Right cardiac atrium (tissue), 5 donors: ENCODE results near the gene CEND1. TPM values are rescaled to one million over a fixed set of nuclear protein-coding genes. Genes with fewer than 3 reads are reported as not detected.

Experiments used
- ATAC-seq, 2 donors: fragments of 200-7000 bp; cut with Tn5 transposase; one replicate each; pipeline versions ENCODE4 v1.8.0 to v1.9.1; 2020; ENCODE audit warnings: moderate library complexity in 2 of 2, mild to moderate bottlenecking in 1 of 2
- DNase-seq, 3 donors: peaks; one replicate each; pipeline ENCODE4 v3.0.0-alpha.2; 2020
- H3K27ac ChIP-seq: one replicate; pipeline ENCODE4 v1.5.1; 2013; ENCODE audit warnings: mild to moderate bottlenecking, low read length, control low read depth, moderate library complexity
- H3K27me3 ChIP-seq: one replicate; pipeline ENCODE4 v1.6.1; 2013; ENCODE audit not compliant: control insufficient read depth, insufficient read depth
- H3K4me1 ChIP-seq: one replicate; pipeline ENCODE4 v1.6.1; 2013; ENCODE audit warnings: low read length; ENCODE audit not compliant: control insufficient read depth, insufficient read depth
- H3K4me3 ChIP-seq: one replicate; pipeline ENCODE4 v1.5.1; 2013; ENCODE audit warnings: low read length, control low read depth
- H3K9me3 ChIP-seq: one replicate; pipeline ENCODE4 v1.6.1; 2013; ENCODE audit warnings: low read length; ENCODE audit not compliant: control insufficient read depth
- WGBS: extraction: QIAGEN DNeasy Blood & Tissue Kit; methylation state at CpG from one replicate; pipeline ENCODE4 v1.1.7; 2013; 5-methylcytosine and 5-hydroxymethylcytosine counted together
- intact Hi-C, 4 donors: fragments of 100-400 bp; cut with DNase I; formaldehyde crosslinking; loops; one replicate each; pipeline versions ENCODE4 v1.11.0 to v1.14.0; 2022 to 2023
- polyA plus RNA-seq: library from polyadenylated mRNA; stranded (reverse); fragments of 200-250 nt; gene quantifications from one replicate; pipeline ENCODE4 v1.2.3, GENCODE V29; 2013
- total RNA-seq, 4 donors: library from RNA; stranded (reverse); fragmentation: NEBNext Ultra II Directional; extraction: Animal tissue kit (Norgen Biotek cat#: 25700); gene quantifications; one replicate each; pipeline ENCODE4 v1.2.1, GENCODE V29; 2021
- donor health status: healthy with polysubstance abuse.
- donor health status: DM: no; HTN: yes; CAD: no.
- donor health status: DM: no; HTN: no; CAD: no.
- donor health status: DM: no; HTN: yes; CAD: no; lungs with severe emphysema.
- donor health status: DM: yes; HTN: yes; CAD: no.

CEND1 gene
- total and polyA plus RNA-seq, 5 donors = 0.15 to 0.59 (median 0.33) TPM; not detected in 1

DNA sequence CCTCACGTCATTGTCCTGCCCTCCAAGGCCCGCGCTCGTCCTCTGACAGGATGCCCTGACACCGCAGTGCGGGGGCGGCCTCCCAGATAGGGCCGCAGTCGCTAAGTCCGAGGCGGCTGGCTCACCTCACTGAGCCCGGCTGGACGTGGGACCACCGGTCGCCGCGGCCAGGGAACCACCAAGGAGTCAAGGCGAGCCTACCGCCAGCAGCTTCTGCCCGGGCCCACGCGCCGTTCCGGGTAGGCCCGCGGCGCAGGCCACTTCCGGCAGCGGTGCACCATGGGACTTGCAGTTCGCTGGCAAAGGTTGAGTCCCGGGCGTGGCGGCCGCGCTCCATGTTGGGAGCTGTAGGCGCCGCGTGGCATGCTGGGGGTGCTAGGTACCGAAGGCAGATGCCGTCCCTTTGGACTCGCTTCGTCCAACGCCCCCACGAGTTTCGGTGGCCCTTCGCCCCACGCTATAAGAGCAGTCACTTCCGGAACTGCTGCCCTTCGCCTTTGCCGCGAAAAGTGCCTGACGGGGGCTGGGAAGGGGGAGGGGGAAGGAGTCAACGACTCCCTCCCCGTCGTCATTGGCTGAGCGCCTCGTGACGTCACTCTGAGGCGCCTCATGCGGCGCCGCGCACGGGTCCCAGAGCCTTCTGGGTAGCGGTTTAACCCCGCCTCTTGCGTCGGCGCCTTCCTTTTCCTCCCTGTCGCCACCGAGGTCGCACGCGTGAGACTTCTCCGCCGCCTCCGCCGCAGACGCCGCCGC lies 19.6 kb upstream of the CEND1 start, which contains the start of gene RPLP2:
RPLP2 (plus strand) TSS at position 681 of the 753 bp plus-strand sequence. CDS start 268 bp downstream, outside the sequence.
- Histone ChIP-seq H3K4me3 (peak within 1 kb of the TSS; percentile 90), H3K9me3 (no peaks in the 10 kb centered on the region), H3K27me3 (no peaks in the 10 kb centered on the region), H3K27ac (peak within 1 kb of the TSS; percentile 93), H3K4me1 (peaks cover 1% of the 10 kb centered on the region)
- ATAC-seq (peak; percentile 91 to 94), DNase-seq (peak; percentile 98 to 100 (median 99))
- under 1% methylated on average over 81 of the region's 81 CpGs for WGBS
- intact Hi-C loops = no loop called here

DNA sequence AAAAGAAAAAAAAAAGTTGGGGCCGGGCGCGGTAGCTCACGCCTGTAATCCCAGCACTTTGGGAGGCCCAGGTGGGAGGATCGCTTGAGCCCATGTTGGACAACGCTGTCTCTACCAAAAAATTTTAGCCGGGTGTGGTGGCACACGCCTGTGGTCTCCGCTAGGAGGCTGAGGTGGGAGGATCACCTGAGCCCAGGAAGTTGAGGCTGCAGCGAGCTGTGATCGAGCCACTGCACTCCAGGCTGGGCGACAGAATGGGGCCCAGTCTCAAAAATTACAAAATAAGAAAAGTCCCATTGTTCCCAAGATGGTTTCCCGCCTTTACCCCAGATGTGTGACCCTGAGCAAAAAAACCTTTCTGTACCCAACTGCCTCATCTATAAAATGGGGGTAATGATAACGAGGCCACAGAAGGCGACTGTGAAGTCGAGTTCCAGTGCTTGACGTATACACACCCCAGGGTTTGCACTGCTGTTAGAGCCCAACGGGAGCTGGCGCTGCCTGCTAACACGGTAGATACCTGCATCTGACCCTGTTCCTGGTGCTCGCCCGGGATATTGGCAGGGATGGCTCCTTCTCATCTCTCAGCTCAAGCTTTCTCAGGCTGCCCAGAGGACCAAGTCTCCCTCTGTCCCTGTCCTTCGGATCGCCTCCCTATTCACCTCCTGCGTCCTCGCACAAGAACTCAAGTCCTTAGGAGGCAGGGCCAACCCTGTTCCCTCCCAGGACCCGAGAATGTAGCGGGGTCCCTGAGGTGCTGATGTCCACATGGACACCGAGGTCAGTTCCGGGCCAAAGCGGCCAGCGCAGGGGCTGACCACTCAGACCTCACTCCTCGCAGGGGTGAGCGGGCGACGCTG lies 18.8 kb upstream of the CEND1 start:
- peak overlapping the region; percentile 93 for H3K27ac ChIP-seq
- WGBS = 30% methylated on average over 36 of the region's 36 CpGs
- intact Hi-C loops = no loop called here
- peak overlapping the region; percentile 90 for H3K4me3 ChIP-seq
- H3K9me3 ChIP-seq = no peaks in the 10 kb centered on the region
- H3K27me3 ChIP-seq = no peaks in the 10 kb centered on the region
- DNase-seq = peak in 1 of 3 donors; percentile 90
- H3K4me1 ChIP-seq = peaks cover 3% of the 10 kb centered on the region
- peak in 1 of 2 donors; percentile 78 for ATAC-seq

DNA sequence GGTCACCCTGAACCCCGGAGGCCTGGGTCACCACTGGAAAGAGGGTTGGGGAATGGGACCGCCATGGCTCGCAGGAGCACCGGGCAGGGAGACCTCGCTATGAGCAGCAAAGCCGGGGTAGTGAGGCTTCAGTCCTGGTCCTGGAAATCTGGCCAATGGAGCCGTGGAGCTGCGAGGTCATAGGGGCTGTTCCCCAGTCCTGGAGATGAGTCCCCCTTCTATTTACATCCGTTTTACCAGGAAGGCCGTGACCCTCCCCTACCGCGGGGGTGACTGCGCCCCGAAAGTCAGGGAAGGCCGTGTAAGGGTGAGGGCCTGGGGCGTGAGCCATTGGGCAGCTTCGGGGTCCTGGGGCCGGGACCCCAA lies 14.7 kb upstream of the CEND1 start:
- peaks cover 3% of the 10 kb centered on the region for H3K4me1 ChIP-seq
- no peak for ATAC-seq

DNA sequence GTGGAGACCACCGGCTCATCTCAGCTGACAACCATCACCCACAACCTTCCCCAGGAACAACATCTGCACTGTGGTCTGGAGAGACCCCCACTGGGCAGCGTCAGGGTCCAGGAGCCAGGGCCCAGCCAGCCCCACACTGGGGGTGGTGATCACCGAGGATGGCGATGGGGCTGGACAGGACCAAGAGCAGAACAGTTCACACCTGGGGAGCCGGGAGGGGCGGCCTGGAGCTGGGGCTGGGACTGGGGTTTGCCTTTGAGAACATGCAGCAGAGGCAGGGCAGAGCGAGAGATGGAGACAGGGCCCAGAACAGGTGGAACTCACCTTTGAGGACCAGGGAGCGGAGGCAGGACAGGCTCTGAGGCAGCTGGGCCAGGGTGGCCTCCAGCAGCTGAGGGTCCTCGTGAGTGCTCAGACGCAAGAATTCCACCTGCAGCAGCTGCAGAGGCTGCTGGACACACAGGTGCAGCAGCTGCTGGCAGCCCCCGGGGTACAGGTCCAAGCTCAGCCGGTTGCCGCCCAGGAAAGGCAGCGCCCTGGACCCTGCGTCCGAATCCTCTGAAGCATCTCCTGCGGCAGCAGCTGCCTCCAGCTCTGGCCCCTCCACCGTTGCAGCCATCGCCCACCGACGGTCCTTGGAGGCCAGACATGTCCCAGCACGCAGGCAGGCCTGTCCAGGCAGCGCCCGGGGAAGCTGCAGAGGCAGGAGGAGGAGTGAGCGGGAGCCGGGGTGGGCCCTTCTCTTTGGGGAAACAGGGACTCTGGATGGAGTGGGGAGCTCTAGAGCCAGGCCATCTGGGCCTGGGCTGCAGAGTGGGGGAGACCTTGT lies 14.1 kb upstream of the CEND1 start:
- intact Hi-C loops = no loop called here
- Histone ChIP-seq H3K27ac (no peak overlapping the region), H3K9me3 (no peaks in the 10 kb centered on the region), H3K4me3 (no peak overlapping the region), H3K4me1 (peaks cover 3% of the 10 kb centered on the region), H3K27me3 (no peaks in the 10 kb centered on the region)
- 57% methylated on average over 26 of the region's 26 CpGs for WGBS
- peak in 1 of 3 donors; percentile 72 for DNase-seq
- ATAC-seq = no peak

More for the DNA sequence above, 14.7 kb upstream of the CEND1 start:
- whole genome bisulfite sequencing = 7% methylated on average over 18 of the region's 18 CpGs
- intact Hi-C loops = no loop called here
- no peak for DNase-seq
- H3K9me3 ChIP-seq = no peaks in the 10 kb centered on the region
- H3K27me3 ChIP-seq = no peaks in the 10 kb centered on the region
- no peak overlapping the region for H3K27ac ChIP-seq
- H3K4me3 ChIP-seq = peak overlapping the region; percentile 49

DNA sequence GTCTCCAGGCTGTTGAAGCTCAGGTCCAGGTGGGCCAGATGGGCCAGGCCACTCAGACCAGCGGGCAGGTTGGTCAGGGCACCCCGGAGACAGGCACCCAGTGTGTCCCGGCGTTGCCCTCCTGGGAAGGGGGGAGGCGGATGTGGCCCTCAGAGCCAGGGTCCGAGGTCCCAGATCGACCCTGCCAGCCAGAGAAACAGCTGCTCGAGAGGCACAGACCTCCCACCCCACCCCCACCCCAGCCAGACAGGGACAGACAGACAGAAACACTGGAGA lies 13.5 kb upstream of the CEND1 start:
- no peak overlapping the region for H3K27ac ChIP-seq
- DNase-seq (no peak), ATAC-seq (no peak)
- H3K9me3 ChIP-seq = no peaks in the 10 kb centered on the region
- H3K4me1 ChIP-seq = peaks cover 3% of the 10 kb centered on the region
- no peak overlapping the region for H3K4me3 ChIP-seq
- 84% methylated on average over 8 of the region's 8 CpGs for WGBS
- intact Hi-C loops = no loop called here
- no peaks in the 10 kb centered on the region for H3K27me3 ChIP-seq

DNA sequence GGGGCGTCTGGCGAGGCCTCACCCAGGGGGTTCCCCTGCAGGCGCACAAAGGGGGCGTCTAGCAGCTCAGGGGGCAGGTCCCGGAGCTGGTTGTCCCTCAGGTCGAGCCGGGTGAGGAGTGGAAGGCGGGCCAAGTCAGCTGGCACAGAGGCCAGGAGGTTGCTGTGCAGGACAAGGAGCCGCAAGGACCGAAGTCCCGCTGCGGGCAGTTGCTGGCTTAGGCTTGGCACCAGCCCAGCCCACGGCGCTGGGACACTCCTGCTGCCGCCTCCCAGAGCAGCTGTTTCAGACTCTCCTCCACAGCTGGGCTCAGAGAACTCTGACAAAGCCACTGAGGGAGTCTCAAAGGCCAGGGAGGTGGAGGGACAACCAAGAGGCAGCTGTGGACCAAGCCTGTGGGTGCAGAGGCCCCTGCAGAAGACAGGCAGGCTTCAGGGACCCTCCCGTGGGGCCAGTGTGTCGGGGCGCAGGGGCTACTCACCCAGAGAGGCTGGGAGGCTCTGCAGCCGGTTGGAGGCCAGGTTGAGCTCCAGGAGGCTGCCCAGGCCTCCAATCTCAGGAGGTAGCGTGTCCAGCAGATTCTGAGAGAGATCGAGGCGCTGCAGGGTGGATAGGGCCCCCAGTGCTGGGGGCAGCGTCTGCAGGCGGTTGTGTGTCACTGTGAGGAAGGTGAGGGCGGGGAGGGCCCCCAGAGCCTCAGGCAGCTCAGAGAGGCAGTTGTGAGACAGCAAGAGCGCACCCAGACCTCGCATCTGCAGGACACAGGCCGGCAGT lies 13.0 kb upstream of the CEND1 start:
- Histone ChIP-seq H3K4me1 (peaks cover 3% of the 10 kb centered on the region), H3K27ac (no peak overlapping the region), H3K9me3 (no peaks in the 10 kb centered on the region), H3K4me3 (no peak overlapping the region), H3K27me3 (no peaks in the 10 kb centered on the region)
- no peak for ATAC-seq
- peak in 1 of 3 donors; percentile 71 for DNase-seq
- 93% methylated on average over 28 of the region's 28 CpGs for WGBS
- intact Hi-C loops = no loop called here

DNA sequence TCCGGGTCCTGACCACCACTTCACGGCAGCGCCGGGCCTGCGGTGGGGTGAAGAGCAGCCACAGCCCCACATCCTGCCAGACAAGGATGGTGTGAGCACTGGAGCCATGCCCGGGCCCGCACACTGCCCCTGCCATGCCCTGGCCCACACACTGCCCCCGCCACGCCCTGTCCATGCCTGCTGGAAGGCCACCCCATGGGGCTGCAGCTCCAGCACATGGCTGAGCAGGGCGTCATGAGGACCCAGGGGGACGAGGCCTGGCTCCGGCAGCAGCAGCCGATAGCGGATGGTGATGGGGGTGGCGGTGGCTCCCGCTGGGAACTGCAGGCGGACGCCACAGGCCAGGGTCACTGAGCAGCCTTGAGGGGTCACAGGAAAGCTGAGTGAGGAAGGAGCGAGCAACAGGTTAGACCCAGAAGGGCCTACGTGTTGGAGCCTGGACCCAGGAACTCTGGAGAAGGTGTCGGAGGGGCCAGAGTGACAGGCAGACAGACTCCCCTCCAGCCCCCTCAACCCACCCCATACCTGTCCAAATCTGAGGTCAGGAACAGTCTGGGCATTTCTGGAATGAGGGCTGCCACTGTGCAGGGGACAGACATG lies 12.2 kb upstream of the CEND1 start:
- no peak for DNase-seq
- Histone ChIP-seq H3K4me3 (no peak overlapping the region), H3K27ac (no peak overlapping the region), H3K9me3 (no peaks in the 10 kb centered on the region), H3K27me3 (no peaks in the 10 kb centered on the region), H3K4me1 (peaks cover 3% of the 10 kb centered on the region)
- intact Hi-C loops = no loop called here
- no peak for ATAC-seq
- 96% methylated on average over 21 of the region's 21 CpGs for WGBS

DNA sequence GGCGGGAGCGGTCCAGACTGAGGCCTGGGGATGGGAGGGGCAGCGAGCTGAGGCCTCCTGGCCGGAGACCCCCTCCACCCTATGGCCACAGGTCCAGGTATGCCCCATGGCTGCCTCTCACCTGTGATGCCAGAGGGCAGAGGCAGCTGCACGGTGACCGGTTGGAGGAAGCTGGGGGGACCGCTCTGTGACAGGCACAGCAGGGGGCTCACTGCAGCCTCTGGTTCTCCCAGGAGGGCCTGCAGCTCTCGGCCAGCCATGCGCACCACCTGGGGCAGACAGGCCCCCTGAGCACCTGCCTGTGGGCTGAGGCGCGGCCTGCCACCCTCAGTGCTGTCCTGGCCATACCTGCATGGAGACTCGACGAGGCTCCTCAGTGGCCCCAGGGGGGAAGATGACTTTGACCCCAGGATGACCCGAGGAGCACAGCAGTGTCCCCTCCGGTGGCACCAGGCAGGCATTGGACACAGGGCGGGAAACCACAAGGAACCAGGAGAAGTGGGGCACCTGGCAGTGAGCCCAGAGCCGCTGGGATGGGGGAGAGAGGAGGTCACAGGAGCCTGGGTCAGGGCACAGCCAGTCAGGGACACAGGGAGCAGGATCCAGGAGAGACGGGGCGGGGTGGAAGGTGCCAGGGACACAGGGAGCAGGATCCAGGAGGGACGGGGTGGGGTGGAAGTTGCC lies 11.3 kb upstream of the CEND1 start:
- Histone ChIP-seq H3K27me3 (no peaks in the 10 kb centered on the region), H3K27ac (no peak overlapping the region), H3K4me3 (no peak overlapping the region), H3K4me1 (peaks cover 8% of the 10 kb centered on the region), H3K9me3 (no peaks in the 10 kb centered on the region)
- DNase-seq = peak in 1 of 3 donors; percentile 73
- WGBS = 90% methylated on average over 20 of the region's 20 CpGs
- intact Hi-C loops = no loop called here
- no peak for ATAC-seq

DNA sequence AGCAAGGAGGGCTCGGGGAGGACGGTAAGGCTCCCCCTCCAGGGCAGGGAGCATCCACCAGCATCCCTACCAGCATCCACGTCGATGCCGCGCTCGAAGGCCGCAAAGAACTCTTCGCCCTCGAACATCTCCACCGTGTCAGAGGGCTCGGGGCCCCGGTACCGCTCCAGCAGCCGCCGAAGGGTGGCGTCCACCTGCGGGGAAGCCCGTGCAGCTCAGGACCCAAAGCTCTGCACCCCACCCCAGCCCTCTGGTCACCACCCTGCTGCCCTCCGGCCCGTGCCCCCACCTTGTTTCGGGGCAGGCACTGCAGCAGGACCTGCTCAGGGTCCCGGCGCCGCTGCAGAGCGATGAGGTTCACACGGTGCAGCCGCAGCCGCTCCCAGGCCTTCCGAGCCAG lies 10.6 kb upstream of the CEND1 start:
- Histone ChIP-seq H3K4me1 (peaks cover 8% of the 10 kb centered on the region), H3K27me3 (no peaks in the 10 kb centered on the region), H3K4me3 (no peak overlapping the region), H3K9me3 (no peaks in the 10 kb centered on the region), H3K27ac (no peak overlapping the region)
- intact Hi-C loops = no loop called here
- peak in 1 of 3 donors; percentile 61 for DNase-seq
- no peak for ATAC-seq
- 93% methylated on average over 30 of the region's 30 CpGs for WGBS
